Measurements from ENCODE around the gene ARRDC2. TPM values are rescaled to one million over a fixed set of nuclear protein-coding genes. Genes with fewer than 3 reads are reported as not detected.

Gene ARRDC2
- total and polyA plus RNA-seq, 9 of the 15 experiments (the other 6 are each of a cell fraction or from before 2014, with no cell fraction given): 1.9 to 27.4 (median 15.2) TPM

DNA sequence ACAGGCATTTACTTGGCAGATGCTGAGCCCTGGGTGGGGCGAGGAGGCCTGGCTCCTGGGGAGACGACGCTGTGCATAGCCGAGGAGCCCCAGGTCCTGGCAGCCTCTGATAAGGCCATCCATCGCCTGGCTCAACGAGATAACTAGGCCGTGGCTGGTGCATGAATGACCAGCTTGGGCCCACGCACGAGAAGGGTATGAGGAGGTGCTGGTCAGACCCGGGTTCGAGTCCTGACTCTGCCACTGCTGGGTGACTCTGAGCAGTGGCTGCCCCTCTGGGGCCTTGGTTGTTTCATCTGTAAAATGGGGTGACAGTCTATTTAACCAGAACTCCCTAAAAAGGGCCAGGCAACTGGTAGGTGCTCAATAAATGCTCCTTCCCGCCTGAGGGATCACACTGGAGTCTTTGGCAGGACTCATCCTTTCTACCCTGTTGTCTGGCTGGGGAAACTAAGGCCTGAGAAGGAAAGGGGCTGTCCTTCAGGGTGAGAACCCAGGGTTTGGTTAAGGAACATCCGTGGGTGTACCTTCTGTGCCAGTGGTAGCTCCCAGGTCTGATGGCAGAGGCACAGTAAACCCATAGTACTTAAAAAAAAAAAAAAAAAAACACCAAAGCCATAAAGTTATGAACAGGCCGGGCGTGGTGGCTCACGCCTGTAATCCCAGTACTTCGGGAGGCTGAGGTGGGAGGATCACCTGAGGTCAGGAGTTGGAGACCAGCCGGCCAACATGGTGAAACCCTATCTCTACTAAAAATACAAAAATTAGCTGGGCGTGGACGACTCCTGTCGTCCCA lies 8.1 kb upstream of the ARRDC2 start (continued):
- TF ChIP-seq CXXC5 (CRISPR knock-in tag; IDR thresholded peaks at IDR 0.05) (peak; percentile 76), ZNF232 (CRISPR knock-in tag; IDR thresholded peaks at IDR 0.05) (no peak), ZNF184 (CRISPR knock-in tag; IDR thresholded peaks at IDR 0.05) (no peak), TAF9B (IDR thresholded peaks at IDR 0.05; ENCODE audit: partially characterized antibody) (no peak), BCOR (IDR thresholded peaks at IDR 0.05) (peak; percentile 99), ZNF140 (CRISPR knock-in tag; IDR thresholded peaks at IDR 0.05) (no peak), ELF4 (CRISPR knock-in tag; IDR thresholded peaks at IDR 0.05) (no peak), ZNF217 (CRISPR knock-in tag; IDR thresholded peaks at IDR 0.05) (no peak), BMI1 (IDR thresholded peaks at IDR 0.05; ENCODE audit: low read length) (no peak), POLR2AphosphoS5 (IDR thresholded peaks at IDR 0.05; ENCODE audit: control insufficient read depth, insufficient read depth, low read depth, low read length) (peak; percentile 96), ZNF311 (CRISPR knock-in tag; IDR thresholded peaks at IDR 0.05) (0 out of 2 replicates have a peak, but pooled peaks have one; percentile 56), BCL6 (CRISPR knock-in tag; IDR thresholded peaks at IDR 0.05) (no peak), GATAD2B (IDR thresholded peaks at IDR 0.05; ENCODE audit: borderline replicate concordance) (peak; percentile 82), XRCC5 (IDR thresholded peaks at IDR 0.05; ENCODE audit: low read depth, low read length) (peak; percentile 37; the same call in 1 of the 2 replicates), HLTF (IDR thresholded peaks at IDR 0.05) (0 out of 2 replicates have a peak, but pooled peaks have one; percentile 38), POLR2H (tag; IDR thresholded peaks at IDR 0.05; ENCODE audit: low read depth) (no peak), EP300 (IDR thresholded peaks at IDR 0.05; ENCODE audit: low read length) (peak; percentile 93), ZBED1 (IDR thresholded peaks at IDR 0.05) (peak; percentile 36; the same call in 1 of the 2 replicates), POLR2B (IDR thresholded peaks at IDR 0.05; ENCODE audit: low read depth, partially characterized antibody) (no peak), ZNF707 (CRISPR knock-in tag; conservative IDR thresholded peaks at IDR 0.05) (no peak), WHSC1 (IDR thresholded peaks at IDR 0.05; ENCODE audit: low read length) (no peak), PTRF (tag; IDR thresholded peaks at IDR 0.05) (no peak), ZNF79 (CRISPR knock-in tag; IDR thresholded peaks at IDR 0.05; ENCODE audit: low read depth) (no peak), KDM1A (IDR thresholded peaks at IDR 0.05) (peak; percentile 86 to 95), ZNF436 (CRISPR knock-in tag; IDR thresholded peaks at IDR 0.05) (no peak), ZFP30 (CRISPR knock-in tag; IDR thresholded peaks at IDR 0.05; ENCODE audit: borderline replicate concordance) (no peak), MYNN (IDR thresholded peaks at IDR 0.05) (peak; percentile 88), MYNN (CRISPR knock-in tag; IDR thresholded peaks at IDR 0.05) (no peak)
- TF ChIP-seq, protein P1, sequence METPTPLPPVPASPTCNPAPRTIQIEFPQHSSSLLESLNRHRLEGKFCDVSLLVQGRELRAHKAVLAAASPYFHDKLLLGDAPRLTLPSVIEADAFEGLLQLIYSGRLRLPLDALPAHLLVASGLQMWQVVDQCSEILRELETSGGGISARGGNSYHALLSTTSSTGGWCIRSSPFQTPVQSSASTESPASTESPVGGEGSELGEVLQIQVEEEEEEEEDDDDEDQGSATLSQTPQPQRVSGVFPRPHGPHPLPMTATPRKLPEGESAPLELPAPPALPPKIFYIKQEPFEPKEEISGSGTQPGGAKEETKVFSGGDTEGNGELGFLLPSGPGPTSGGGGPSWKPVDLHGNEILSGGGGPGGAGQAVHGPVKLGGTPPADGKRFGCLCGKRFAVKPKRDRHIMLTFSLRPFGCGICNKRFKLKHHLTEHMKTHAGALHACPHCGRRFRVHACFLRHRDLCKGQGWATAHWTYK (CRISPR knock-in tag; IDR thresholded peaks at IDR 0.05): no peak
- TF ChIP-seq, protein P2, sequence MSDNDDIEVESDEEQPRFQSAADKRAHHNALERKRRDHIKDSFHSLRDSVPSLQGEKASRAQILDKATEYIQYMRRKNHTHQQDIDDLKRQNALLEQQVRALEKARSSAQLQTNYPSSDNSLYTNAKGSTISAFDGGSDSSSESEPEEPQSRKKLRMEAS (CRISPR knock-in tag; IDR thresholded peaks at IDR 0.05): peak; percentile 56; the same call in 1 of the 2 replicates
- TF ChIP-seq, protein P3, sequence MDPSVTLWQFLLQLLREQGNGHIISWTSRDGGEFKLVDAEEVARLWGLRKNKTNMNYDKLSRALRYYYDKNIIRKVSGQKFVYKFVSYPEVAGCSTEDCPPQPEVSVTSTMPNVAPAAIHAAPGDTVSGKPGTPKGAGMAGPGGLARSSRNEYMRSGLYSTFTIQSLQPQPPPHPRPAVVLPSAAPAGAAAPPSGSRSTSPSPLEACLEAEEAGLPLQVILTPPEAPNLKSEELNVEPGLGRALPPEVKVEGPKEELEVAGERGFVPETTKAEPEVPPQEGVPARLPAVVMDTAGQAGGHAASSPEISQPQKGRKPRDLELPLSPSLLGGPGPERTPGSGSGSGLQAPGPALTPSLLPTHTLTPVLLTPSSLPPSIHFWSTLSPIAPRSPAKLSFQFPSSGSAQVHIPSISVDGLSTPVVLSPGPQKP (CRISPR knock-in tag; IDR thresholded peaks at IDR 0.05): no peak
